Occipital lobe (tissue), 2 donors: Measurements from ENCODE around the gene ANKS1A. TPM values are rescaled to one million over a fixed set of nuclear protein-coding genes. Genes with fewer than 3 reads are reported as not detected.
"Not testable (repeated sequence)": the region's sequence is repeated elsewhere in the genome, so short reads cannot be mapped to it uniquely, and the experiment has no call there.

ENCODE experiments used
- DNase-seq: peaks from one replicate; lab custom pipeline; 2025; lab: John Stamatoyannopoulos, UW
- total RNA-seq: library from RNA; depleted of rRNA; stranded (reverse); fragments of >200 nt; gene quantifications from one replicate; pipeline ENCODE4 v1.2.3, GENCODE V29; 2014

Gene ANKS1A
- total RNA-seq, 1 donor from 2014 or later: 11.4 TPM

GRCh38 chr6:34884073-34884472 lies 5.0 kb upstream of the ANKS1A start:
- not testable (repeated sequence) for DNase-seq

- DNase-seq: no peak
These were observed 4.1 kb upstream of the ANKS1A start for GRCh38 chr6:34884996-34885395.

GRCh38 chr6:34885837-34886236 lies 3.2 kb upstream of the ANKS1A start:
- DNase-seq: not testable (repeated sequence)

GRCh38 chr6:34887753-34888513 lies 1.1 kb upstream of the ANKS1A start, which contains the start of gene TAF11:
TAF11 (minus strand) TSS chr6:34888042; CDS start chr6:34887957, 85 bp downstream.
- DNase-seq: peak; percentile 85

DNA sequence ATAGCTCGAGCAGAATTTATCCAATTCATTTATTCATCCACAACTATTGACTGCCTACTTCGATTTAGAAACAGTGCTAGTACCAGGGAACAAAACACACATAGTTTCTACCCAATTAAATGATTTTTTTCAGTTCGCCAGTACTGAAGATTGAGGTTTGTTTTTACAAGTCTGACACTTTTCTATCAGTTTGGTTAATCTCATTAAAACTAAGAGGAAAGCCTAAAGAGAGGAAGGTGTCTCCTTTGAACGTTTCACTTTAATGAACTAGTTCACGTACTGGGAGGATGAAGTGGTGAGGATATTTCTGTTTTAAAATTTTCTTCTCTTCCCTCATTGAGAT lies 570 bp upstream of the ANKS1A start:
- no peak for DNase-seq

- no peak for DNase-seq
These were observed 1.5 kb downstream of the ANKS1A start for GRCh38 chr6:34890533-34890925.

DNA sequence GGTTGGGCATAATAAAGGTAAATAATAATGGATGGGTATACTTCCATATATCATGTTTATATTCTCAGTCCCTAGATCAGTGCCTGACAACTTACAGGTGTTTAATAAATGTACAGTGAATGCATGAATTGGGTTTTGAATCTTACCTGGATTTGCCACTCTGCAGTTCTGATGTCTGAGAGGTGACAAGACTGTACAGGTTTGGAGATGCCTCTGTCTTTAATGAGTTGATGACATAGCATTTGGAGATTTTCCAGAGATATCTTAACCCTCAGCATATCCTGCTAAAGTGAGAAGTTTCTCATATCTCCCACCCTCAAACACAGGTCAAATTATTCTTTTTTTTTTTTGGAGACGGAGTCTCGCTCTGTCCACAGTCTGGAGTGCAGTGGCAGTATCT lies 2.2 kb downstream of the ANKS1A start:
- no peak for DNase-seq

- no peak for DNase-seq
These were observed 5.6 kb downstream of the ANKS1A start for GRCh38 chr6:34894693-34895092.

DNA sequence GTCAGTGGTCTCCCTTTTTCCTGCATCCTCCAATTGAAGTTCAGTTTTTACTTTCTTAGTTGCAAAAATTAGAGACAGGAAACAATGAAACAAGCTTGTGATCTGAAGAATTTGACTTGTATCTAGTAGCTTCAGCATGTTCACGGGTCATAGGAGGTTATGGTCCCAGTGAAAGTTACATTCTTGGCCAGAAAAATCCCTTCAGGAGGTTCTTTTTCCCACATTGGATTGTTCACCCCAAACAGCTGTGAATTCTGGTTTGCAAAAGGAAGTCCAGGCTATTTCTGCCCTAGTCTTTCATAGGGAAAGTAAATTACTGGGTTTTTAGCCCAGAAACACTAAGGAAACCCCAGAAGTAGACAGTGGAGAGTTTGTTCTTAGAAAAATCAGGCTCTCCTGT lies 8.1 kb downstream of the ANKS1A start:
- DNase-seq: no peak

- no peak for DNase-seq
These were observed 8.7 kb downstream of the ANKS1A start for GRCh38 chr6:34897716-34898115.

GRCh38 chr6:34899748-34900147 lies 10.7 kb downstream of the ANKS1A start:
- DNase-seq: not testable (repeated sequence)

GRCh38 chr6:34900321-34901031 lies 11.4 kb downstream of the ANKS1A start:
- no peak for DNase-seq

GRCh38 chr6:34901930-34902329 lies 12.9 kb downstream of the ANKS1A start:
- DNase-seq: no peak

DNA sequence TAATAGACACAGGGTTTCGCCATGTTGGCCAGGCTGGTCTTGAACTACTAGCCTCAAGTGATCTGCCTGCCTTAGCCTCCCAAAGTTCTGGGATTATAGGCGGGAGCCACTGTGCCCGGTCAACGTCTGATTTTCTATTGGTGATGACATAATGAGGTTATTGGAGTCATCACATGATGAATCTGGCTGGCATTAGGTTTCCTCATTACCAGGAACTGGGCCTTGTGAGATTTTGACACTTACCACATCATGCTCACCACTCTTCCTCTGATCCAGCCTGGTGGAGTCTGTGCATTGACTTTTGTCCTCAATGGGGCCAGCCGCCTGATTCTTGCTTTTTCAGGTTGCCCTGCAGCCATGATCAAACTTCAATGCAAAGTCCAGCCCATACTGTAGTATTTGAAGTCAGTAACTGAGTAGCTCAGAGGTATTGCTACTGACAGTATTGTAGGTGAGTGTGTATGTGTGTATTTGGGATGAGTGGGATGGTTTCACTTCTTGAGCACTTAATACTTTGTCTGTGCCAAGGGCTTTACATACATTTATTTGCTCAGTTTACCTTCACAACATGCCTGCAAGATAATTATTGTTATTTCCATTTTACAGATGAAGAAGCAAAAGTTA lies 16.0 kb downstream of the ANKS1A start:
- DNase-seq: no peak

DNA sequence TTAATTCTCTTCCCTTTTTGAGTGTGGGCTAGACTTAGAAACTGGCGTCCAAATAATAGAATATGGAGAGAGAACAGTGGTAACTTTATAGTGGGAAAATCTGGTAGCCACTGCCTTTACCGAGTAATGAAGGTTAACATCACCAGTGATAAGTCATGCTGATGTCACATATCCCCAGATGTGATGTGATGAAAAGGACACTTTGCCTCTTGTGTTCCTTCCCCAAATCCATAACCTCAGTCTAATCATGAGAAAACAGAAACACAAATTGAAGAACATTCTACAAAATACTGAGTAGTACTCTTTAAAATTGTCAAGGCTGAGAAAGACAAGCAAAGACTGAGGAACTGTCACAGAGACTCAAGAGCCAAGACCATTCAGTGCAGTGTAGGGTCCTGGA lies 17.8 kb downstream of the ANKS1A start:
- no peak for DNase-seq

DNA sequence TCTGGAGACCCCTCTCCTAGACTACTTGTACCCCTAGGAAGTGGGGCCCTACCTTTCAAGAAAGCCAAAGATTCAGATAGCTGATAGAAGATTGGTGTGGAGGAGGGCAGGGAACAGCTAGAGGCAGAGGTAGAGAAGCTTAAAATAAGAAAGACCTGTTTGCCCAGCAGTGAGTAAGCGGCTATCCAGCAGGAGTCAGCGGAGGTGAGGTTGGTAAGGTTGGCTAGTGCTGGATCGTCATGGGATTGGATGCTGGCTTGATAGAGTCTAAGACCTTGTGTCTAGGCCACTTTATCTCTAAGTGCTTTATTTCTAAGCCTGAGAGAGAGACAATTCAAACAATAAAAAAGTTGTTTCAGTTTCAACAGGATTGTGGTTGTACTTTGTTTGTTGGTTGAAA lies 19.1 kb downstream of the ANKS1A start:
- no peak for DNase-seq

DNA sequence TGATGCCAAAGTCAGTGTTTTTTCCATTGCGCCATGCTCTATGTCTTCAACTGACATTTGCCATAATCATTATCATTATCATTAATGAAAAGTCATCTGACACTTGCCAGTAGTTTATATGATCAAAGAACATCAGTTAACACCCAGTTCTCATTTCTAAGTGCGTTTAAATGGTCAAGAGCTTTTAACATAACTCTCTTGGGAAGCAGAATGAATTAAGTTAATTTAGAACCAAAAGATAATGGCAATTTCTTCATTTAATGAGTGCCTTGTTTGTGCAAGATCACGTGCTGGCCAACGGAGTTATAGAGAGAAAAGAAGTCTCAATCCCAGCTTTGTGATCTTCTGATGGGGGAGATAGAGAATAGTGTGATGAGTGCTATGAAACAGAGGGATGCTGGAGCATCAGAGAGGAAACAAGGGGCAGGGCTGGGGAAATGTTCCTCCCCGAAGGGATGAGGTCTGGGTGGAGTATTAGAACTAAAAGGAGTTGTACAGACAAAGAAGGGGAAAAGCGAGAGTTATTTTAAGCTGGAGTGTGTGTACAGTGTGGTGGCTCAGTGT lies 20.3 kb downstream of the ANKS1A start:
- DNase-seq: no peak

- DNase-seq: no peak
These were observed 22.8 kb downstream of the ANKS1A start for GRCh38 chr6:34911822-34912221.

GRCh38 chr6:34912715-34913464 lies 23.8 kb downstream of the ANKS1A start:
- DNase-seq: no peak

GRCh38 chr6:34914358-34914757 lies 25.3 kb downstream of the ANKS1A start:
- DNase-seq: no peak

- DNase-seq: no peak
These were observed 27.4 kb downstream of the ANKS1A start for GRCh38 chr6:34916348-34916967.
